ENCODE data around the gene ADK. TPM values are rescaled to one million over a fixed set of nuclear protein-coding genes. Genes with fewer than 3 reads are reported as not detected.

The ADK gene
- total and polyA plus RNA-seq, 2 of the 4 experiments (the other 2 are of a cell fraction): 30.6 to 40.9 TPM

GRCh38 chr10:74135452-74135851 is 15.6 kb upstream of the ADK start (continued):
- no peak for TF ChIP-seq USF2 (IDR thresholded peaks at IDR 0.05; ENCODE audit: low read depth, low read length)
- TF ChIP-seq MXI1 (IDR thresholded peaks at IDR 0.05; ENCODE audit: borderline replicate concordance, low read depth, low read length): no peak
- TF ChIP-seq RAD21 (IDR thresholded peaks at IDR 0.05; ENCODE audit: low read length): no peak
- no peak for TF ChIP-seq NFE2L2 (IDR thresholded peaks at IDR 0.05; ENCODE audit: low read depth, low read length)

- DNase-seq (no peak), ATAC-seq (ENCODE audit: low read depth) (no peak)
- BruUV-seq (replicated peaks): no TSS peak
- intact Hi-C loops (cut with micrococcal nuclease): no loop called here
- dilution Hi-C loops (cut with HindIII; ENCODE audit: low sequenced_read_pairs, unreplicated experiment): no loop called here
- ChIA-PET CTCF (no interaction called here), POLR2A (ENCODE audit: unreplicated experiment) (interaction anchor here (1.1 kb wide), 1 partner anchor 13 kb away, joined by 3 read pairs; the partner anchor contains the start of genes ADK and AP3M1)
- H2AK9ac ChIP-seq (replicated peaks; ENCODE audit: low read depth, low read length, poor library complexity): no peak overlapping the region
- in situ Hi-C loops (cut with MboI; ENCODE audit: low sequenced_read_pairs): no loop called here
- no peak overlapping the region for H3K14ac ChIP-seq (replicated peaks; ENCODE audit: low read depth, low read length)
- no peak overlapping the region for H4K5ac ChIP-seq (ENCODE audit: low read depth, low read length)
- peaks cover 14 to 27% of the 10 kb centered on the region in 2 experiments for H3K79me1 ChIP-seq (ENCODE audit: low read depth in 1 of 2, low read length in 2 of 2)
- H2BK15ac ChIP-seq (ENCODE audit: low read depth, low read length): no peak overlapping the region
- H2BK20ac ChIP-seq (ENCODE audit: low read depth, low read length): no peak overlapping the region
- peaks cover 7% of the 10 kb centered on the region for H4K20me1 ChIP-seq (ENCODE audit: insufficient read depth, low read length)
- no peak overlapping the region for H3K4me2 ChIP-seq (ENCODE audit: low read depth, low read length)
- H2BK120ac ChIP-seq (ENCODE audit: low read depth, low read length): no peak overlapping the region
- no peak overlapping the region for H3K56ac ChIP-seq (ENCODE audit: extremely low read depth, insufficient read depth, low read length)
- no CpG with 5 or more reads among the region's 5 CpGs for WGBS, 2 experiments (ENCODE audit: extremely low coverage in 2 of 2, insufficient read length in 1 of 2)
- no peaks in the 10 kb centered on the region for H3K9me3 ChIP-seq (ENCODE audit: control insufficient read depth, insufficient read depth, low read length)
- no peak overlapping the region for H4K8ac ChIP-seq (ENCODE audit: low read depth in 2 of 2, low read length in 2 of 2)
- no peak overlapping the region for H2AK5ac ChIP-seq (ENCODE audit: low read depth, low read length)
- no peak overlapping the region for H3K9ac ChIP-seq (ENCODE audit: low read depth, low read length)
- H3K9me1 ChIP-seq (ENCODE audit: insufficient read depth, low read length): no peaks in the 10 kb centered on the region
- H3K4me3 ChIP-seq (ENCODE audit: insufficient read depth, low read depth, low read length): no peak overlapping the region
- no peak overlapping the region for H3K27ac ChIP-seq (ENCODE audit: insufficient read depth, low read length)
- no peak overlapping the region for H2BK5ac ChIP-seq (ENCODE audit: low read depth, low read length, poor library complexity, severe bottlenecking)
- no peak overlapping the region for H4K91ac ChIP-seq (ENCODE audit: insufficient read depth, low read depth, low read length)
- no peak overlapping the region for H2AFZ ChIP-seq (replicated peaks; ENCODE audit: low read length, poor library complexity)
- H3K4me1 ChIP-seq (ENCODE audit: control insufficient read depth, insufficient read depth, low read length): no peaks in the 10 kb centered on the region
- H3K18ac ChIP-seq (ENCODE audit: low read depth, low read length): no peak overlapping the region
- no peaks in the 10 kb centered on the region for H3K27me3 ChIP-seq (ENCODE audit: control insufficient read depth, insufficient read depth, low read length)
- H3K23ac ChIP-seq (ENCODE audit: low read depth, low read length): no peak overlapping the region
- H3K4ac ChIP-seq (ENCODE audit: low read depth, low read length): no peak overlapping the region
- H3K36me3 ChIP-seq (ENCODE audit: control insufficient read depth, insufficient read depth, low read length): peaks cover 20% of the 10 kb centered on the region
- no peak for TF ChIP-seq CHD1 (IDR thresholded peaks at IDR 0.05; ENCODE audit: low read depth, low read length)
- TF ChIP-seq USF2 (IDR thresholded peaks at IDR 0.05; ENCODE audit: low read depth, low read length): no peak
- no peak for TF ChIP-seq MXI1 (IDR thresholded peaks at IDR 0.05; ENCODE audit: borderline replicate concordance, low read depth, low read length)
- TF ChIP-seq SMC3 (IDR thresholded peaks at IDR 0.05; ENCODE audit: low read depth, low read length): no peak
- TF ChIP-seq NFE2L2 (IDR thresholded peaks at IDR 0.05; ENCODE audit: low read depth, low read length): no peak
- TF ChIP-seq MAZ (IDR thresholded peaks at IDR 0.05; ENCODE audit: borderline replicate concordance, low read depth, low read length): no peak
- TF ChIP-seq, protein P1, sequence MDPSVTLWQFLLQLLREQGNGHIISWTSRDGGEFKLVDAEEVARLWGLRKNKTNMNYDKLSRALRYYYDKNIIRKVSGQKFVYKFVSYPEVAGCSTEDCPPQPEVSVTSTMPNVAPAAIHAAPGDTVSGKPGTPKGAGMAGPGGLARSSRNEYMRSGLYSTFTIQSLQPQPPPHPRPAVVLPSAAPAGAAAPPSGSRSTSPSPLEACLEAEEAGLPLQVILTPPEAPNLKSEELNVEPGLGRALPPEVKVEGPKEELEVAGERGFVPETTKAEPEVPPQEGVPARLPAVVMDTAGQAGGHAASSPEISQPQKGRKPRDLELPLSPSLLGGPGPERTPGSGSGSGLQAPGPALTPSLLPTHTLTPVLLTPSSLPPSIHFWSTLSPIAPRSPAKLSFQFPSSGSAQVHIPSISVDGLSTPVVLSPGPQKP (IDR thresholded peaks at IDR 0.05; ENCODE audit: borderline replicate concordance, low read depth, low read length): no peak
- no peak for TF ChIP-seq RAD21 (IDR thresholded peaks at IDR 0.05; ENCODE audit: low read length)
- TF ChIP-seq POLR2A (IDR thresholded peaks at IDR 0.05; ENCODE audit: low read depth, low read length): no peak
- no peak for TF ChIP-seq RFX5 (IDR thresholded peaks at IDR 0.05; ENCODE audit: low read depth, low read length)
- TF ChIP-seq MAFK (IDR thresholded peaks at IDR 0.05; ENCODE audit: low read depth, low read length): no peak
- TF ChIP-seq CTCF (conservative IDR thresholded peaks at IDR 0.05; ENCODE audit: low read depth, low read length): no peak
Measured at GRCh38 chr10:74137992-74138391, 13.0 kb upstream of the ADK start.

Data from IMR-90 (cell line).